ENCODE measurements around the gene TESK1.
"Not testable (repeated sequence)": the region's sequence is repeated elsewhere in the genome, so short reads cannot be mapped to it uniquely, and the experiment has no call there.

TESK1 gene

GRCh38 chr9:35564658-35565061, 40.4 kb upstream of the TESK1 start:
- Histone ChIP-seq H3K27me3 (ENCODE audit: low read depth) (no peaks in the 10 kb centered on the region), H3K36me3 (replicated peaks) (no peaks in the 10 kb centered on the region), H3K9me3 (no peaks in the 10 kb centered on the region), H3K4me3 (no peak overlapping the region), H3K4me1 (no peaks in the 10 kb centered on the region)
- DNase-seq (ENCODE audit: low spot score in 2 of 2), result no peak
- in situ Hi-C loops (cut with MboI; ENCODE audit: low sequenced_read_pairs), result loop anchor here (25.0 kb wide), 1 partner anchor 452 kb away; the partner anchor contains the start of genes ATOSB and STOML2

- Histone ChIP-seq H3K4me3 (no peak overlapping the region), H3K36me3 (replicated peaks) (no peaks in the 10 kb centered on the region), H3K4me1 (no peaks in the 10 kb centered on the region), H3K27me3 (ENCODE audit: low read depth) (no peaks in the 10 kb centered on the region), H3K9me3 (no peaks in the 10 kb centered on the region)
- no peak for DNase-seq (ENCODE audit: low spot score in 2 of 2)
- in situ Hi-C loops (cut with MboI; ENCODE audit: low sequenced_read_pairs), result loop anchor here (25.0 kb wide), 1 partner anchor 454 kb away; the partner anchor contains the start of genes ATOSB and STOML2
Observed at GRCh38 chr9:35566417-35566816, 38.6 kb upstream of the TESK1 start.

- in situ Hi-C loops (cut with MboI; ENCODE audit: low sequenced_read_pairs), result loop anchor here (25.0 kb wide), 1 partner anchor 456 kb away; the partner anchor contains the start of genes ATOSB and STOML2
- no peak for DNase-seq (ENCODE audit: low spot score in 2 of 2)
- no peaks in the 10 kb centered on the region for H3K36me3 ChIP-seq (replicated peaks)
- H3K4me1 ChIP-seq, result no peaks in the 10 kb centered on the region
- no peak overlapping the region for H3K4me3 ChIP-seq
- H3K9me3 ChIP-seq, result no peaks in the 10 kb centered on the region
- no peaks in the 10 kb centered on the region for H3K27me3 ChIP-seq (ENCODE audit: low read depth)
Observed at GRCh38 chr9:35568196-35568595, 36.9 kb upstream of the TESK1 start.

- in situ Hi-C loops (cut with MboI; ENCODE audit: low sequenced_read_pairs), result loop anchor here (25.0 kb wide), 1 partner anchor 457 kb away; the partner anchor contains the start of genes ATOSB and STOML2
- H3K9me3 ChIP-seq, result no peaks in the 10 kb centered on the region; the same call in 1 of the 2 replicates
- H3K4me3 ChIP-seq, result no peak overlapping the region
- DNase-seq (ENCODE audit: low spot score in 2 of 2), result no peak
- no peaks in the 10 kb centered on the region for H3K4me1 ChIP-seq
- H3K27me3 ChIP-seq (ENCODE audit: low read depth), result no peaks in the 10 kb centered on the region
- no peaks in the 10 kb centered on the region for H3K36me3 ChIP-seq (replicated peaks)
Observed at GRCh38 chr9:35569206-35569605, 35.9 kb upstream of the TESK1 start.

- Histone ChIP-seq H3K36me3 (replicated peaks) (no peaks in the 10 kb centered on the region), H3K4me1 (no peaks in the 10 kb centered on the region), H3K27me3 (ENCODE audit: low read depth) (no peaks in the 10 kb centered on the region), H3K9me3 (no peaks in the 10 kb centered on the region; the same call in 1 of the 2 replicates), H3K4me3 (no peak overlapping the region)
- in situ Hi-C loops (cut with MboI; ENCODE audit: low sequenced_read_pairs), result loop anchor here (25.0 kb wide), 1 partner anchor 459 kb away; the partner anchor contains the start of genes ATOSB and STOML2
- DNase-seq (ENCODE audit: low spot score in 2 of 2), result no peak
Observed at GRCh38 chr9:35570709-35571504, 34.2 kb upstream of the TESK1 start.

- no peaks in the 10 kb centered on the region for H3K36me3 ChIP-seq (replicated peaks)
- H3K4me1 ChIP-seq, result no peaks in the 10 kb centered on the region
- in situ Hi-C loops (cut with MboI; ENCODE audit: low sequenced_read_pairs), result loop anchor here (25.0 kb wide), 1 partner anchor 462 kb away; the partner anchor contains the start of genes ATOSB and STOML2
- H3K27me3 ChIP-seq (ENCODE audit: low read depth), result no peaks in the 10 kb centered on the region
- no peaks in the 10 kb centered on the region; the same call in 1 of the 2 replicates for H3K9me3 ChIP-seq
- DNase-seq (ENCODE audit: low spot score in 2 of 2), result no peak
- H3K4me3 ChIP-seq, result no peak overlapping the region
Observed at GRCh38 chr9:35574578-35575122, 30.4 kb upstream of the TESK1 start.

- no peaks in the 10 kb centered on the region for H3K27me3 ChIP-seq (ENCODE audit: low read depth)
- in situ Hi-C loops (cut with MboI; ENCODE audit: low sequenced_read_pairs), result no loop called here
- H3K4me3 ChIP-seq, result no peak overlapping the region
- H3K36me3 ChIP-seq (replicated peaks), result no peaks in the 10 kb centered on the region
- peaks cover 4% of the 10 kb centered on the region for H3K4me1 ChIP-seq
- no peaks in the 10 kb centered on the region; the same call in 1 of the 2 replicates for H3K9me3 ChIP-seq
- no peak for DNase-seq (ENCODE audit: low spot score in 2 of 2)
Observed at GRCh38 chr9:35575478-35575877, 29.6 kb upstream of the TESK1 start.

GRCh38 chr9:35577486-35577885, 27.6 kb upstream of the TESK1 start:
- Histone ChIP-seq H3K4me3 (no peak overlapping the region), H3K27me3 (ENCODE audit: low read depth) (no peaks in the 10 kb centered on the region), H3K9me3 (no peaks in the 10 kb centered on the region; the same call in 1 of the 2 replicates), H3K4me1 (peaks cover 4% of the 10 kb centered on the region), H3K36me3 (replicated peaks) (no peaks in the 10 kb centered on the region)
- in situ Hi-C loops (cut with MboI; ENCODE audit: low sequenced_read_pairs), result no loop called here
- DNase-seq (ENCODE audit: low spot score in 2 of 2), result no peak

GRCh38 chr9:35579130-35579529, 25.9 kb upstream of the TESK1 start:
- H3K4me3 ChIP-seq, result no peak overlapping the region
- in situ Hi-C loops (cut with MboI; ENCODE audit: low sequenced_read_pairs), result no loop called here

GRCh38 chr9:35579659-35580227, 25.3 kb upstream of the TESK1 start:
- H3K4me3 ChIP-seq; H3K36me3 ChIP-seq (replicated peaks); DNase-seq (ENCODE audit: low spot score in 2 of 2); in situ Hi-C loops (cut with MboI; ENCODE audit: low sequenced_read_pairs); H3K27me3 ChIP-seq (ENCODE audit: low read depth); H3K9me3 ChIP-seq: not testable (repeated sequence)
- peaks cover 21% of the 10 kb centered on the region for H3K4me1 ChIP-seq

More at GRCh38 chr9:35579130-35579529, 25.9 kb upstream of the TESK1 start:
- Histone ChIP-seq H3K36me3 (replicated peaks) (no peaks in the 10 kb centered on the region), H3K9me3 (no peaks in the 10 kb centered on the region), H3K4me1 (peaks cover 15% of the 10 kb centered on the region), H3K27me3 (ENCODE audit: low read depth) (no peaks in the 10 kb centered on the region)
- no peak for DNase-seq (ENCODE audit: low spot score in 2 of 2)

- H3K9me3 ChIP-seq; H3K4me3 ChIP-seq; H3K36me3 ChIP-seq (replicated peaks); H3K27me3 ChIP-seq (ENCODE audit: low read depth); in situ Hi-C loops (cut with MboI; ENCODE audit: low sequenced_read_pairs): not testable (repeated sequence)
- peaks cover 26% of the 10 kb centered on the region for H3K4me1 ChIP-seq
- DNase-seq (ENCODE audit: low spot score in 2 of 2), result peak; percentile 68 to 75
Observed at GRCh38 chr9:35583521-35583920, 21.5 kb upstream of the TESK1 start.

- H3K36me3 ChIP-seq (replicated peaks); DNase-seq (ENCODE audit: low spot score in 2 of 2); H3K4me3 ChIP-seq; H3K27me3 ChIP-seq (ENCODE audit: low read depth); in situ Hi-C loops (cut with MboI; ENCODE audit: low sequenced_read_pairs); H3K9me3 ChIP-seq: not testable (repeated sequence)
- peaks cover 26% of the 10 kb centered on the region for H3K4me1 ChIP-seq
Observed at GRCh38 chr9:35584681-35585080, 20.4 kb upstream of the TESK1 start.

- H3K4me3 ChIP-seq; in situ Hi-C loops (cut with MboI; ENCODE audit: low sequenced_read_pairs); H3K27me3 ChIP-seq (ENCODE audit: low read depth); H3K36me3 ChIP-seq (replicated peaks); H3K9me3 ChIP-seq; DNase-seq (ENCODE audit: low spot score in 2 of 2): not testable (repeated sequence)
- peaks cover 18% of the 10 kb centered on the region for H3K4me1 ChIP-seq
Observed at GRCh38 chr9:35588506-35588905, 16.6 kb upstream of the TESK1 start.

- in situ Hi-C loops (cut with MboI; ENCODE audit: low sequenced_read_pairs), result no loop called here
- H3K4me1 ChIP-seq, result no peaks in the 10 kb centered on the region
Observed at GRCh38 chr9:35593581-35593980, 11.5 kb upstream of the TESK1 start.

More at GRCh38 chr9:35593581-35593980, 11.5 kb upstream of the TESK1 start:
- H3K27me3 ChIP-seq (ENCODE audit: low read depth), result no peaks in the 10 kb centered on the region
- H3K36me3 ChIP-seq (replicated peaks), result no peaks in the 10 kb centered on the region
- H3K4me3 ChIP-seq, result no peak overlapping the region
- DNase-seq (ENCODE audit: low spot score in 2 of 2), result no peak
- peaks cover 5% of the 10 kb centered on the region for H3K9me3 ChIP-seq

All from HAP-1 (cell line).